ENCODE data around the gene ANAPC5.

Gene ANAPC5

DNA sequence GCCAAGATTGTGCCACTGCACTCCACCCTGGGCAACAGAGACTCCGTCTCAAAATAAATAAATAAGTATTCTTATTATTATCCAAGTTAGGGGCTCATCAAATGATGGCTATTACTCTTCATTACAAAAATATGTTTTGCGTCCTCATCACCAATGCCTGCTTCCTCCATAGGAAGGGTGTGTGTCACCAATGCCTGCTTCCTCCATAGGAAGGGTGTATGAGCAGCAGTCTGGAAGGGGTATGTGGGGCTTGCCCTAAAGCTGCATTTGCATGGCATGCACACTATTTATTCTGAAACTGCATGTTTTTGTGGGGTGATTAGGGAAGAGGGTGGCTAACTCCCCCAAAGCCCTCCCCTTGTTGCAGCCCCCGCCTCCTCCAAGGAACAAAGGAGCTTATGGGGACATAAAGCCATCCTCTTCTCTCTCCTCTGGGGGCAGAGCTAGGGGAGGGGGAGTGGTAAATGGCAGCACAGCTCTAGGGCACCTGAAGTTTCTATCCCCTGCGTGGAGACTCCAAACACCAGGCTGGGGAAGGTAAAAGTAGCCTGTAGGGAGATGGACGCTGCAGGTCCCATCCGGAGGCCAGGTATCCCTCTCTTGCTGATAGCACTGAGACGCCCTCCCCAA is 57.0 kb downstream of the ANAPC5 start:
- Histone ChIP-seq H3K9me3 (ENCODE audit: control insufficient read depth, low read length) (no peaks in the 10 kb centered on the region), H3K4me1 (ENCODE audit: control insufficient read depth, insufficient read depth, low read length, poor library complexity, severe bottlenecking) (peaks cover 4% of the 10 kb centered on the region), H3K4me3 (ENCODE audit: extremely low read depth, insufficient read depth, low read length, poor library complexity, severe bottlenecking) (peak overlapping the region; percentile 87), H3K36me3 (ENCODE audit: control insufficient read depth, insufficient read depth, low read length) (peaks cover 20% of the 10 kb centered on the region), H3K27ac (ENCODE audit: low read depth, low read length, severe bottlenecking) (no peak overlapping the region)
- 7 to 8% methylated on average over 3 of the region's 7 CpGs for WGBS, 2 experiments (ENCODE audit: insufficient coverage in 2 of 2)

DNA sequence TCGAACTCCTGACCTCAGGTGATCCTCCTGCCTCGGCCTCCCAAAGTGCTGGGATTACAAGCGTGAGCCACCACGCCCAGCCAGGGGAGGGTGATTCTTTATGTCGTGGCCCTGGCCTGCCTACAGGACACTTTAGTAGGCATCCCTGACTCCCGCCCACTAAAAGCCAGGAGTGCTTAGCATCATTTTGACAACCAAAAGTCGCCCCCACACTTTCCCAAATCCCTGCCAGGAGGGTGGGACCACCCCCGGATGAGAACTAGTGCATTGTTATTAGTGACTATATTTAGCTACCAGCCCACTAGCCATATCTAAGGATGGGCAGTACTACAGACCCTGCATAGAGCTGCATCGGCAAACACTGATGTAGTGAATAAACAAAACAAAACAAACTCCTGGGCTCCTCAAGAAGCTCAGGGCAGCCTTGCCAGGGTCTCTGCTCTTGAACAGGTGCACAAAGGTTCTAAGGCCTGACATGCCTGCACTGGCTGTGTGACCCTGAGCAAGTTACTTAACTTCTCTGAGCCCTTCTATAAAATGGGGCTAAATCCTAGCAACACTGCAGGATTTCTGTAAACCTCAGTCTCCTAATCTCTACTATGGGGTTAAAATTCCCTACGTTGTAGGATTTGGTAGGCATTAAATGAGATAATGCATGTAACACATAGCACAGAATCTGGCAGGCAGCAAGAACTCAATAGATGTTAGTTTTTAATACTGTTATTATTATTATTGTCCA is 57.9 kb downstream of the ANAPC5 start:
- peaks cover 25% of the 10 kb centered on the region for H3K36me3 ChIP-seq (ENCODE audit: control insufficient read depth, insufficient read depth, low read length)
- peaks cover 4% of the 10 kb centered on the region for H3K4me1 ChIP-seq (ENCODE audit: control insufficient read depth, insufficient read depth, low read length, poor library complexity, severe bottlenecking)
- H3K4me3 ChIP-seq (ENCODE audit: extremely low read depth, insufficient read depth, low read length, poor library complexity, severe bottlenecking) = no peak overlapping the region
- H3K27ac ChIP-seq (ENCODE audit: low read depth, low read length, severe bottlenecking) = no peak overlapping the region
- H3K9me3 ChIP-seq (ENCODE audit: control insufficient read depth, low read length) = no peaks in the 10 kb centered on the region
- WGBS, 2 experiments (ENCODE audit: insufficient coverage in 2 of 2) = 98 to 100% methylated on average over 1 to 8 of the region's 10 CpGs

DNA sequence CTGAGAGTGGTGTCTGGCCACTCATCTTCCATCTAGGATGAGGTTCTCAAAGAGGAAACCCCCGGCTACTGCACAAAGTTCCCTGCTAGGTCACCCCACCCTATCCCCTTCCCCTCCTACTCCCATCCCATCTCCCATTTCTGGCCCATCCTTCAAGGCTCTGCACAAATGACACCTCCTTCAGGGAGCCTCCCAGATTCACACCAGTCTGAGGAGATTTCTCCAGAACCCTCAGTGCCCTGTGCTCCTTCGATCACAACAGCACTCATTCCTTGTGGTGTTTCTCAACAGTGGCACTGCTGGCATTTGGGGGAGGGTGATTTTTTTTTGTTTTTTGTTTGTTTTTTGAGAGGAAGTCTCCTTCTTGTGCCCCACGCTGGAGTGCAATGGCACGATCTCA is 58.6 kb downstream of the ANAPC5 start:
- H3K4me3 ChIP-seq (ENCODE audit: extremely low read depth, insufficient read depth, low read length, poor library complexity, severe bottlenecking) = no peak overlapping the region
- no peaks in the 10 kb centered on the region for H3K9me3 ChIP-seq (ENCODE audit: control insufficient read depth, low read length)
- H3K27ac ChIP-seq (ENCODE audit: low read depth, low read length, severe bottlenecking) = no peak overlapping the region
- H3K4me1 ChIP-seq (ENCODE audit: control insufficient read depth, insufficient read depth, low read length, poor library complexity, severe bottlenecking) = peaks cover 4% of the 10 kb centered on the region
- H3K36me3 ChIP-seq (ENCODE audit: control insufficient read depth, insufficient read depth, low read length) = peaks cover 25% of the 10 kb centered on the region
- 100% methylated on average over 3 of the region's 4 CpGs for WGBS, 2 experiments (ENCODE audit: insufficient coverage in 2 of 2)

DNA sequence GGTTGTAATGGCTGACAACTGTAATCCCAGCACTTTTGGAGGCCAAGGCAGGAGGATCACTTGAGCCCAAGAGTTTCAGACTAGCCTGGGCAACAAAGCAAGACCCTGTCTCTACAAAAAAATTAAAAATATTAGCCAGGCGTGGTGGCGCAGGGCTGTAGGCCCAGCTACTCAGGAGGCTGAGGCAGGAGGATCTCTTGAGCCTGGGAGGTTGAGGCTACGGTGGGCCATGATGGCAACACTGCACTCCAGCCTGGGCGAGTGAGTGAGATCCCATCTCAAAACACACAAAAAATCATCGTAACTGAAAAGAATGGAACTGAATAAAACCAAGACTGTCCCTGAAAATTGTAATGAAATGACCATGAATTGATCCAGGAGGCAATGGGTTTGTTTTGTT is 61.8 kb downstream of the ANAPC5 start:
- no peaks in the 10 kb centered on the region for H3K9me3 ChIP-seq (ENCODE audit: control insufficient read depth, low read length)
- H3K27ac ChIP-seq (ENCODE audit: low read depth, low read length, severe bottlenecking) = no peak overlapping the region
- H3K36me3 ChIP-seq (ENCODE audit: control insufficient read depth, insufficient read depth, low read length) = peaks cover 25% of the 10 kb centered on the region
- H3K4me1 ChIP-seq (ENCODE audit: control insufficient read depth, insufficient read depth, low read length, poor library complexity, severe bottlenecking) = peaks cover under 1% of the 10 kb centered on the region
- WGBS, 2 experiments (ENCODE audit: insufficient coverage in 2 of 2) = 89 to 92% methylated on average over 2 to 5 of the region's 5 CpGs
- H3K4me3 ChIP-seq (ENCODE audit: extremely low read depth, insufficient read depth, low read length, poor library complexity, severe bottlenecking) = no peak overlapping the region

DNA sequence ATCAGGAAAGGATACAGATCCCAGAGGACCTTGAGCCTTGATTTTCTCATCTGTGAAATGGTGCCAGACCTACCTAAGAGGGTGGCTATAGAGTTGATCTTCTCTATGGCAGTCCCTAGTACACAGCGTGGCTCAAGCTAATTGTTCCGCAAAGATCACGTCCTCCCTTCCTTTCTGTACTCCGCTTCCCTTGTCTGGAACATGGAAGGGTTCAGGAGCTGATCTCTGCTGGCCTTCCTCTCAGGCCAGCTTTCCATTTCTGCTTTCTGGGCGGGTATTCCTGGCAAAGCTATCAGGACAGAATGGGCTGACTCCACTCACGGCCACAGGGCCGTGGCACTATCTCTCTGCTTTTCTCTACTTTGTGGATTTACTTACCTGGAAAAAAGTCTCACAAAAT is 62.2 kb downstream of the ANAPC5 start:
- 92 to 94% methylated on average over 4 to 6 of the region's 7 CpGs for WGBS, 2 experiments (ENCODE audit: insufficient coverage in 2 of 2)
- H3K27ac ChIP-seq (ENCODE audit: low read depth, low read length, severe bottlenecking) = no peak overlapping the region
- no peaks in the 10 kb centered on the region for H3K9me3 ChIP-seq (ENCODE audit: control insufficient read depth, low read length)
- no peak overlapping the region for H3K4me3 ChIP-seq (ENCODE audit: extremely low read depth, insufficient read depth, low read length, poor library complexity, severe bottlenecking)
- no peaks in the 10 kb centered on the region for H3K4me1 ChIP-seq (ENCODE audit: control insufficient read depth, insufficient read depth, low read length, poor library complexity, severe bottlenecking)
- peaks cover 25% of the 10 kb centered on the region for H3K36me3 ChIP-seq (ENCODE audit: control insufficient read depth, insufficient read depth, low read length)

DNA sequence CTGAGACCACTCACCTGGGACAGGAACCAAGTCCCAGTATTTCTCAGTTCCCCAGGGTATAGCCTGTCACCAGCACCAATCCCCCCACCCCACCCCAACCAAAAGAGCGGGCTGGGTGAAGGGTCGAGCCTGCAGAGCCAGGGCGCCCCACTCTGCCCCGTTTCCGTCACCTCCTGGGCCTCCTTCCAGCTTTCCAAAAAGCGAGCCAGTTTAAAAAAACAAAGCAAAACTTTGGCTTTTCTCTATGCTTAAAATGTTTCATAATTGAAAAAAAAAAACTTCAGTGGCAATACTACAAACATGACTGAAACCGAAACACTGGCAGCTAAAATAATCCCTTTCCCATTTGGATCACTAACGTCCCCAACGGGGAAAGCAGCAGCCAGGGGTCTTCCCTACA is 63.2 kb downstream of the ANAPC5 start:
- H3K4me3 ChIP-seq (ENCODE audit: extremely low read depth, insufficient read depth, low read length, poor library complexity, severe bottlenecking) = no peak overlapping the region
- peaks cover 21% of the 10 kb centered on the region for H3K36me3 ChIP-seq (ENCODE audit: control insufficient read depth, insufficient read depth, low read length)
- WGBS, 2 experiments (ENCODE audit: insufficient coverage in 2 of 2) = 80 to 87% methylated on average over 1 to 6 of the region's 9 CpGs

DNA sequence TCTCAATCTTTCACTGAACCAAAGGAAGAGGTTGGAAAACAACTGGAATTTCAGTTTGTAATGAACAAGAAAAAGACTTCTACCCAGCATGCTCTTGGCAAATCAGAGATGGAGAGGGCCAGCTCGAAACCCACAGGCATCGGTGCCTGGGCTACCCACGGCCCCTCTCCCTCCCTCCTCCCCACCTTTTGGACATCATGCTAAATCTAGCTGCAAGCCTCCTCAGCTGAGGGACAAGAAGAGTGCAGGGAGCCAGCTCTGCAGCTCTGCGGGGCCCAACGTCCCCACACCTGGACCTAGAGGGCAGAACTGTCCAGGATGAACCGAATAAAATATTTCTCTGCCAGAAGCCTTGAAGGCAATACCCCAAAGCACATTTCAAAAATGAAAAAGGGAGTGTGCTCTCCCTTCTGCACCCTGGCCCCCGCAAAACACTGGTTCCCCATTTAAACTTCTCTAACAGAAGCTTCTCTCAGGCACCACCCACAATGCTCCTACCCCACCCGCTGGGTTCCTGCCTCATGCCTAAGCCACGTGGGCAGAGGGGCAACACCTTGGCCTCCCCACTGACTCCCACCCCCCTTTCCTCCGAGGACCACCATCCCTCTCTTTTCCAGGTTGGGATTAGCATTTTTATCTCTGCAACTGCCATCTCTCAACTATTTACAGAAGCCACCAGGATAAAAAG is 63.9 kb downstream of the ANAPC5 start:
- 58 to 59% methylated on average over 9 of the region's 10 CpGs for WGBS, 2 experiments (ENCODE audit: insufficient coverage in 2 of 2)
- Histone ChIP-seq H3K9me3 (ENCODE audit: control insufficient read depth, low read length) (no peaks in the 10 kb centered on the region), H3K27ac (ENCODE audit: low read depth, low read length, severe bottlenecking) (no peak overlapping the region), H3K4me1 (ENCODE audit: control insufficient read depth, insufficient read depth, low read length, poor library complexity, severe bottlenecking) (no peaks in the 10 kb centered on the region), H3K4me3 (ENCODE audit: extremely low read depth, insufficient read depth, low read length, poor library complexity, severe bottlenecking) (no peak overlapping the region), H3K36me3 (ENCODE audit: control insufficient read depth, insufficient read depth, low read length) (peaks cover 25% of the 10 kb centered on the region)

More for the DNA sequence above, 63.2 kb downstream of the ANAPC5 start:
- Histone ChIP-seq H3K27ac (ENCODE audit: low read depth, low read length, severe bottlenecking) (no peak overlapping the region), H3K9me3 (ENCODE audit: control insufficient read depth, low read length) (no peaks in the 10 kb centered on the region), H3K4me1 (ENCODE audit: control insufficient read depth, insufficient read depth, low read length, poor library complexity, severe bottlenecking) (no peaks in the 10 kb centered on the region)

DNA sequence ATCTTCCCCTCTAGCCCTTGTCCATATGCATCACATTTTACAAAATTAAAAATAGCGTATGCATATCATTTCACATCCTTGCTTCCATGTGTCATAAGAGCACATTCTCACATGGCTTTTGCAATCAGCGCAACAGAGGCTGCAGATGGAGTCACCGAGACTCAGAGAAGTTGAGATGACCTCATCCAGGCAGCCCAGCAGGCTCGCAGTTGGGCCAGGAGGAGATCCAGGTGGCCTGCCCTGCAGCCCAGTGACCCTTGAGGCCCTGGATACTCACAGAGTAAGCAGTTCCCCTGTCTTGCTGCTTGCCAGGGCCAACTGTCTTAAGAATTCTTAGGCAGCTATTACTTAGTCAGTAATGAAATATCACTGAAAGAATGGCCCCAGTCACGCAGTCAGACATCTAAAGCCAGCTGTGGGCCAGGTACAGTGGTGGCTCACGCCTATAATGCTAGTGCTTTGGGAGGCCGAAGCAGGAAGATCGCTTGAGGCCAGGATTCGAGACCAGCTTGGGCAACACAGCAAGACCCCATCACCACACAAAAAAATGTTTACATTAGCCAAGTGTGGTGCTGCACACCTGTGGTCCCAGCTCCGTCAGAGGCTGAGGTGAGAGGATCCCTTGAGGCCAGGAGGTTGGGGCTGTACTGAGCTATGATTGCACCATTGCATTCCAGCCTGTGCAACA is 64.8 kb downstream of the ANAPC5 start:
- WGBS, 2 experiments (ENCODE audit: insufficient coverage in 2 of 2) = 91 to 94% methylated on average over 9 to 10 of the region's 10 CpGs
- H3K27ac ChIP-seq (ENCODE audit: low read depth, low read length, severe bottlenecking) = no peak overlapping the region
- peaks cover 24% of the 10 kb centered on the region for H3K36me3 ChIP-seq (ENCODE audit: control insufficient read depth, insufficient read depth, low read length)
- no peak overlapping the region for H3K4me3 ChIP-seq (ENCODE audit: extremely low read depth, insufficient read depth, low read length, poor library complexity, severe bottlenecking)
- no peaks in the 10 kb centered on the region for H3K4me1 ChIP-seq (ENCODE audit: control insufficient read depth, insufficient read depth, low read length, poor library complexity, severe bottlenecking)
- no peaks in the 10 kb centered on the region for H3K9me3 ChIP-seq (ENCODE audit: control insufficient read depth, low read length)

- Histone ChIP-seq H3K27ac (ENCODE audit: low read depth, low read length, severe bottlenecking) (no peak overlapping the region), H3K4me1 (ENCODE audit: control insufficient read depth, insufficient read depth, low read length, poor library complexity, severe bottlenecking) (no peaks in the 10 kb centered on the region), H3K4me3 (ENCODE audit: extremely low read depth, insufficient read depth, low read length, poor library complexity, severe bottlenecking) (no peak overlapping the region), H3K36me3 (ENCODE audit: control insufficient read depth, insufficient read depth, low read length) (peaks cover 19% of the 10 kb centered on the region), H3K9me3 (ENCODE audit: control insufficient read depth, low read length) (no peaks in the 10 kb centered on the region)
- 83 to 91% methylated on average over 1 of the region's 1 CpG for WGBS, 2 experiments (ENCODE audit: insufficient coverage in 2 of 2)
These were observed 66.4 kb downstream of the ANAPC5 start for GRCh38 chr12:121285856-121286255.

DNA sequence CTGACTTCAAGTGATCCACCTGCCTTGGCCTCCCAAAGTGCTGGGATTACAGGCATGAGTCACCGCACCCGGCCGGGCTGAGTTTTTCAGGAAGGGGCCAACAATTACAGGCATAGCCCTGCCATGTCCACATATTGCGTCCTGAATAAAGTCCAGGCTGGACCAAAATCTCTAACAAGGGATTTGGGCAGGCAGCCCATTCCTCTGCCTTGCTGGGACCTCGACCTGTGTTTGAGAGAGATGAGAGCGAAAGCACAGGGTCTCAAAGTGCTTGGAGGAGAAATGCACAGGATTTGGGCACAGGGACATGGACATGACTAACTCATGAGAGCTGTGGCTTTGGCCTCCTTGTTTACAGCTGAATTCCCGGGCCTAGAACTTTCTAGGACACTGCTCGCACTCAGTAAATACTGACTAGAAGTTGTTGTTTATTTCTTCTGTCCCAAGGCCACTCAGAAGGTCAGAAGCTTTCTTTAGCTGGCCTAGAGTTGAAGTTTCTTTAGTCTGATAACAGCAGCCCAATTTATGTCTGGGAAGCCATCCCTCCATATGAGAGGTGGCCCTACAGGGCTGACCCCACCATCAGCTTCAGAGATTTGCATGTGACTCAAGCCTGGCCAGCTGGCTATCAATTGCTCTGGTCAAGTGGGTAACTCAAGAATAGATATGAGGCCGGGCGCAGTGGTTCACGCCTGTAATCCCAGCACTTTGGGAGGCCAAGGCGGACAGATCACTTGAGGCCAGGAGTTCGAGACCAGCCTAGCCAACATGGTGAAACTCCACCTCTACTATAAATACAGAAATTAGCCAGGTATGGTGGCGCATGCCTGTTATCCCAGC is 67.4 kb downstream of the ANAPC5 start:
- WGBS, 2 experiments (ENCODE audit: insufficient coverage in 2 of 2) = 91 to 96% methylated on average over 12 to 14 of the region's 14 CpGs
- peak overlapping the region; percentile 13 for H3K27ac ChIP-seq (ENCODE audit: low read depth, low read length, severe bottlenecking)
- no peaks in the 10 kb centered on the region for H3K9me3 ChIP-seq (ENCODE audit: control insufficient read depth, low read length)
- peaks cover 11% of the 10 kb centered on the region for H3K36me3 ChIP-seq (ENCODE audit: control insufficient read depth, insufficient read depth, low read length)
- H3K4me1 ChIP-seq (ENCODE audit: control insufficient read depth, insufficient read depth, low read length, poor library complexity, severe bottlenecking) = no peaks in the 10 kb centered on the region
- no peak overlapping the region for H3K4me3 ChIP-seq (ENCODE audit: extremely low read depth, insufficient read depth, low read length, poor library complexity, severe bottlenecking)
